Astrocyte (in vitro differentiated cells and primary cell): ENCODE measurements around the gene ZBTB16. TPM values are rescaled to one million over a fixed set of nuclear protein-coding genes. Genes with fewer than 3 reads are reported as not detected.

Experiments used
- DNase-seq: peaks from one replicate; pipeline ENCODE4 v3.0.0-alpha.2; 2010; ENCODE audit warnings: low read depth
- FAIRE-seq: peaks from 2 replicates; lab custom pipeline; 2011; peaks lifted over from hg19 to GRCh38; lab: Jason Lieb, UNC
- H2AFZ ChIP-seq: 2 replicates; pipeline ENCODE4 v1.6.0; 2012; ENCODE audit warnings: low read depth, low read length, inconsistent platforms
- H3K27ac ChIP-seq: 2 replicates; pipeline ENCODE4 v1.5.1; 2011; ENCODE audit warnings: low read depth, low read length, inconsistent platforms
- H3K27me3 ChIP-seq: 2 replicates; pipeline ENCODE4 v1.6.0; 2011; ENCODE audit warnings: low read length, inconsistent platforms; ENCODE audit not compliant: insufficient read depth
- H3K36me3 ChIP-seq: 2 replicates; pipeline ENCODE4 v1.5.1; 2011; ENCODE audit warnings: low read length, inconsistent platforms; ENCODE audit not compliant: insufficient read depth
- H3K4me1 ChIP-seq: 2 replicates; pipeline ENCODE4 v1.5.1; 2011; ENCODE audit warnings: low read length, inconsistent platforms; ENCODE audit not compliant: insufficient read depth
- H3K4me2 ChIP-seq: 2 replicates; pipeline ENCODE4 v1.6.0; 2012; ENCODE audit warnings: low read length, inconsistent platforms
- H3K4me3 ChIP-seq: 2 replicates; pipeline ENCODE4 v1.5.1; 2011; ENCODE audit warnings: low read depth, mild to moderate bottlenecking, low read length, inconsistent platforms; ENCODE audit not compliant: insufficient read depth
- H3K79me2 ChIP-seq: 2 replicates; pipeline ENCODE4 v1.6.0; 2012; ENCODE audit warnings: mild to moderate bottlenecking, low read length, inconsistent platforms; ENCODE audit not compliant: insufficient read depth
- H3K9ac ChIP-seq: 2 replicates; pipeline ENCODE4 v1.6.0; 2012; ENCODE audit warnings: mild to moderate bottlenecking, low read length, inconsistent platforms
- H3K9me3 ChIP-seq: 2 replicates; pipeline ENCODE4 v1.5.1; 2012; ENCODE audit warnings: low read depth, mild to moderate bottlenecking, low read length, inconsistent platforms; ENCODE audit not compliant: insufficient read depth
- H4K20me1 ChIP-seq: 2 replicates; pipeline ENCODE4 v1.6.0; 2012; ENCODE audit warnings: low read length, inconsistent platforms; ENCODE audit not compliant: insufficient read depth
- H3K27ac Mint-ChIP-seq: one replicate; pipeline ENCODE4 v1.8.0; 2021; ENCODE audit warnings: mild to moderate bottlenecking, mixed read lengths; ENCODE audit not compliant: unreplicated experiment
- H3K27me3 Mint-ChIP-seq: one replicate; pipeline ENCODE4 v1.8.0; 2021; ENCODE audit warnings: low read depth, mixed read lengths; ENCODE audit not compliant: unreplicated experiment
- H3K36me3 Mint-ChIP-seq: one replicate; pipeline ENCODE4 v1.8.0; 2021; ENCODE audit warnings: low read depth, mixed read lengths; ENCODE audit not compliant: unreplicated experiment
- H3K4me1 Mint-ChIP-seq: one replicate; pipeline ENCODE4 v1.8.0; 2021; ENCODE audit warnings: low read depth, mixed read lengths; ENCODE audit not compliant: unreplicated experiment
- H3K4me3 Mint-ChIP-seq: one replicate; pipeline ENCODE4 v1.8.0; 2021; ENCODE audit warnings: mild to moderate bottlenecking, moderate library complexity, mixed read lengths; ENCODE audit not compliant: unreplicated experiment
- H3K9me3 Mint-ChIP-seq: one replicate; pipeline ENCODE4 v1.8.0; 2021; ENCODE audit warnings: mild to moderate bottlenecking, mixed read lengths; ENCODE audit not compliant: unreplicated experiment
- EZH2 ChIP-seq: IDR thresholded peaks from 2 replicates; pipeline ENCODE4 v1.6.1; 2012; ENCODE audit warnings: mild to moderate bottlenecking, low read length, inconsistent platforms; ENCODE audit not compliant: insufficient read depth
- total RNA-seq: library from RNA; stranded (reverse); gene quantifications from 2 replicates; pipeline ENCODE4 v1.2.1, GENCODE V29; 2021
- TF ChIP-seq, protein P1 (sequence below): IDR thresholded peaks from 2 replicates; pipeline ENCODE4 v1.5.1; 2011; ENCODE audit warnings: low read depth, mild to moderate bottlenecking, inconsistent platforms, low read length, moderate library complexity; ENCODE audit not compliant: insufficient read depth

ZBTB16 gene
- total RNA-seq, 1 donor from 2014 or later, result 0.50 TPM

DNA sequence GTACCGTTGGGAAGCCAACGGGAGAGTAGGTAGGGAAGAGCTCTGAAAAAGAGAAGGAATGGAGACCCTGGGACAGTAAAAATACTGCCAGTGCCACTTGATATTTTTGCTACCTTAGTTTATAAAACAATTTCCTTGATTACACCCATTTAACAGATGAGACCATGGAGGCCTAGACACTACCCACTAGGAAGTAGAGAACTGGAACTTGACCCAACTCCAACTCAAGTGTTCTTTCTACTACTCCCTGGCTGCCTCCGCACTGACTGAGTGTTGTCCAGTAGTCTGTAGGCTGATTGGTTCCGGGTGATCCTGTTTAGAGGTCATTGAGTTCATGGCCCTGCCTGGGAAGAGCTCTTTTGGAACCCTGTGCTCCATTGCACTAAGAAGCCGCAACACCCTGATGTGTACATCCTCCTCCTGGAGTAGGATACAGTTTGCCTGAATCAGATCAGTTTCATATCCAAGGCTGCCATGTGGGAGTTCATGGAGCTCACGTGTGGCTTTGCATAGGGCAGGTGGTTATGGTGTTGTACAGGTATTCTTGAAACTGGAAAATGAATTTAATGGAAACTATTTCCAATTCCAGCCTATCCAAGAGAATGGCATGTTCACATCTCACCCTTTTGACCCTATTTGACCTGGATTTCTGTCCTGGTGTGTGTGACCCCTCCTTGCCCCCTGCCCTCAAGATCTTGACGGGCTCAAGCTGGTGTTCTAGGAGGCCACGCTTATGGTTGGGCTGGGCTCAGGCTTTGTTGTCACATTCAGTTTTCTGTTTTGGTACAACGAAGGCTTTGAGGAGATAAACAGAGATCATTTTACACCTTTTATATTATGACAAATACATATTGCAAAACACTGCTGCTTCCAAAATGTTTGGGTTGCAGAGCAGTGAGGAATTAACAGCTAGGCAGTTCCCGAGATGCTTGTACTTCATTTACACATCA, 134.5 kb downstream of the ZBTB16 start:
- no peaks in the 10 kb centered on the region for H3K9me3 ChIP-seq
- H3K4me1 Mint-ChIP-seq, result peaks cover 5% of the 10 kb centered on the region
- no peak overlapping the region for H2AFZ ChIP-seq
- FAIRE-seq (no peak), DNase-seq (no peak)
- H3K27ac Mint-ChIP-seq, result no peak overlapping the region
- H3K36me3 Mint-ChIP-seq, result peaks cover 3% of the 10 kb centered on the region
- H3K4me3 Mint-ChIP-seq, result no peak overlapping the region
- H3K27me3 Mint-ChIP-seq, result peaks cover 27% of the 10 kb centered on the region
- no peak for TF ChIP-seq EZH2
- TF ChIP-seq, protein P1, sequence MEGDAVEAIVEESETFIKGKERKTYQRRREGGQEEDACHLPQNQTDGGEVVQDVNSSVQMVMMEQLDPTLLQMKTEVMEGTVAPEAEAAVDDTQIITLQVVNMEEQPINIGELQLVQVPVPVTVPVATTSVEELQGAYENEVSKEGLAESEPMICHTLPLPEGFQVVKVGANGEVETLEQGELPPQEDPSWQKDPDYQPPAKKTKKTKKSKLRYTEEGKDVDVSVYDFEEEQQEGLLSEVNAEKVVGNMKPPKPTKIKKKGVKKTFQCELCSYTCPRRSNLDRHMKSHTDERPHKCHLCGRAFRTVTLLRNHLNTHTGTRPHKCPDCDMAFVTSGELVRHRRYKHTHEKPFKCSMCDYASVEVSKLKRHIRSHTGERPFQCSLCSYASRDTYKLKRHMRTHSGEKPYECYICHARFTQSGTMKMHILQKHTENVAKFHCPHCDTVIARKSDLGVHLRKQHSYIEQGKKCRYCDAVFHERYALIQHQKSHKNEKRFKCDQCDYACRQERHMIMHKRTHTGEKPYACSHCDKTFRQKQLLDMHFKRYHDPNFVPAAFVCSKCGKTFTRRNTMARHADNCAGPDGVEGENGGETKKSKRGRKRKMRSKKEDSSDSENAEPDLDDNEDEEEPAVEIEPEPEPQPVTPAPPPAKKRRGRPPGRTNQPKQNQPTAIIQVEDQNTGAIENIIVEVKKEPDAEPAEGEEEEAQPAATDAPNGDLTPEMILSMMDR, result no peak
- no peak overlapping the region for H3K4me2 ChIP-seq
- no peak overlapping the region for H3K4me3 ChIP-seq
- no peaks in the 10 kb centered on the region for H3K36me3 ChIP-seq
- no peak overlapping the region for H3K27ac ChIP-seq
- H3K4me1 ChIP-seq, result peaks cover 8% of the 10 kb centered on the region
- H3K9me3 Mint-ChIP-seq, result peaks cover 7% of the 10 kb centered on the region
- no peaks in the 10 kb centered on the region for H4K20me1 ChIP-seq
- no peak overlapping the region for H3K9ac ChIP-seq
- peaks cover 9% of the 10 kb centered on the region for H3K27me3 ChIP-seq
- H3K79me2 ChIP-seq, result no peaks in the 10 kb centered on the region

DNA sequence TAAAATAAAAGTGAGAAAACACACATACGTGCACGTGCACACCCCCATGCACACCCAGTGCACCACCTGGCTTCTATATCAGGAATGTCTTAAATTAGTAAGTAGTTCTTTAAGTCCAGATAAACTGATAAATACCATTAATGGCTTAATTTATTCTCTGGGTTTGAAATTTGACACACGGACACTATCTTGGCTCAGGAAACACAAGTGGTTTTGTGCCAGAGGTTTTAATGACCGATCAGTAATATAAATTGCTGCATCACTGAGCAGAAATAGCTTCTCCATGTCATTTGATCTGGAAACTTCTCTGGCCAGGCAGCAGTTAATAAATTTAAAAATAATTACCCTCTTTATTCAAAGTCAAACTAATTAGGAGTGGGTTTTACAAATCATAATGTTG, 135.2 kb downstream of the ZBTB16 start:
- FAIRE-seq (no peak), DNase-seq (no peak)
- peaks cover 7% of the 10 kb centered on the region for H3K9me3 Mint-ChIP-seq
- H3K27ac Mint-ChIP-seq, result no peak overlapping the region
- Histone ChIP-seq H3K9me3 (no peaks in the 10 kb centered on the region), H4K20me1 (no peaks in the 10 kb centered on the region), H3K27ac (no peak overlapping the region), H3K4me2 (no peak overlapping the region), H3K79me2 (no peaks in the 10 kb centered on the region), H3K4me3 (no peak overlapping the region), H3K36me3 (no peaks in the 10 kb centered on the region), H3K27me3 (peaks cover 6% of the 10 kb centered on the region), H2AFZ (no peak overlapping the region), H3K4me1 (peaks cover 8% of the 10 kb centered on the region), H3K9ac (no peak overlapping the region)
- H3K4me1 Mint-ChIP-seq, result peaks cover 5% of the 10 kb centered on the region
- H3K36me3 Mint-ChIP-seq, result peaks cover 3% of the 10 kb centered on the region
- peaks cover 27% of the 10 kb centered on the region for H3K27me3 Mint-ChIP-seq
- TF ChIP-seq, protein P1, result no peak
- no peak for TF ChIP-seq EZH2
- H3K4me3 Mint-ChIP-seq, result no peak overlapping the region

DNA sequence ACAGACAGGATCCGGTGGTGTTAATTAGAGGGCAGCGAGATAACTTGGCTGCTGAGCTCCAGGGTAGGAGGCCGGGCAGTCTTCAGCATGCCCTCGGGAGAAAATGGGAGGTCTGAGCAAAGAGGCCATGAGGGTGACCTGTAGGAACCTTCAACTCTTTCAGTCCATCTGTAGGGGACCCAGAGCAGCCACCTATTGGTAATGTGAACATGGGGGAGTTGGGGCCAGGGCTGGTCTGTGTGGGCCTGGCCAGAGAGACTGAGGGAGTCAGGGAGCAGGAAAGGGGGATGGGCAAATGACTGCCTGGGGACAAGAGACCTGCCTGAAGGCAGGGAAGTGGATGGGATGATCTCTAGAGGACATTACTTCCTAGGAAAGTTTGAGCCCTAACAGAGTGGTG, 135.6 kb downstream of the ZBTB16 start:
- TF ChIP-seq EZH2, result no peak
- TF ChIP-seq, protein P1, result no peak
- no peak overlapping the region for H3K4me3 Mint-ChIP-seq
- Histone ChIP-seq H3K27me3 (peaks cover 6% of the 10 kb centered on the region), H3K79me2 (no peaks in the 10 kb centered on the region), H3K4me1 (peaks cover 8% of the 10 kb centered on the region), H2AFZ (no peak overlapping the region), H3K36me3 (no peaks in the 10 kb centered on the region), H3K4me3 (no peak overlapping the region), H3K9ac (no peak overlapping the region), H3K9me3 (no peaks in the 10 kb centered on the region), H3K27ac (no peak overlapping the region), H3K4me2 (no peak overlapping the region), H4K20me1 (no peaks in the 10 kb centered on the region)
- H3K27me3 Mint-ChIP-seq, result peaks cover 27% of the 10 kb centered on the region
- peaks cover 5% of the 10 kb centered on the region for H3K4me1 Mint-ChIP-seq
- DNase-seq (no peak), FAIRE-seq (no peak)
- H3K36me3 Mint-ChIP-seq, result peaks cover 3% of the 10 kb centered on the region
- H3K9me3 Mint-ChIP-seq, result peaks cover 7% of the 10 kb centered on the region
- no peak overlapping the region for H3K27ac Mint-ChIP-seq
